GM23248 (cell line): ENCODE measurements around the gene ZDHHC22. TPM values are rescaled to one million over a fixed set of nuclear protein-coding genes. Genes with fewer than 3 reads are reported as not detected.
"Not testable (repeated sequence)": the region's sequence is repeated elsewhere in the genome, so short reads cannot be mapped to it uniquely, and the experiment has no call there.

Source experiments
- DNase-seq: peaks from one replicate; pipeline ENCODE4 v3.0.0-alpha.2; 2015
- H2AFZ ChIP-seq: fragments of 200-600 bp; sonication (generic); 2 replicates; pipeline ENCODE4 v1.6.1; 2016; ENCODE audit warnings: antibody characterized with exemption
- H3F3A ChIP-seq: fragments of 200-600 bp; sonication (generic); 2 replicates; pipeline ENCODE4 v1.6.1; 2016; ENCODE audit warnings: mild to moderate bottlenecking, antibody characterized with exemption, mixed run types; ENCODE audit not compliant: insufficient read depth
- H3K27ac ChIP-seq: fragments of 200-600 bp; sonication (generic); 2 replicates; pipeline ENCODE4 v1.5.1; 2016; ENCODE audit warnings: mild to moderate bottlenecking
- H3K27me3 ChIP-seq: fragments of 200-600 bp; sonication (generic); replicated peaks from 2 replicates; pipeline ENCODE4 v1.6.1; 2016; ENCODE audit warnings: mild to moderate bottlenecking; ENCODE audit not compliant: insufficient read depth
- H3K36me3 ChIP-seq: fragments of 200-600 bp; sonication (generic); 2 replicates; pipeline ENCODE4 v1.6.1; 2016; ENCODE audit warnings: low read depth, mild to moderate bottlenecking
- H3K4me1 ChIP-seq: fragments of 200-600 bp; sonication (generic); 2 replicates; pipeline ENCODE4 v1.6.1; 2016; ENCODE audit warnings: mild to moderate bottlenecking; ENCODE audit not compliant: insufficient read depth
- H3K4me2 ChIP-seq: fragments of 200-600 bp; sonication (generic); one replicate; pipeline ENCODE4 v1.6.1; 2016; ENCODE audit warnings: mild to moderate bottlenecking; ENCODE audit not compliant: unreplicated experiment
- H3K4me3 ChIP-seq: fragments of 200-600 bp; sonication (generic); 2 replicates; pipeline ENCODE4 v1.5.1; 2016; ENCODE audit warnings: mild to moderate bottlenecking
- H3K79me2 ChIP-seq: fragments of 200-600 bp; sonication (generic); 2 replicates; pipeline ENCODE4 v1.6.1; 2016; ENCODE audit warnings: mild to moderate bottlenecking; ENCODE audit not compliant: insufficient read depth
- H3K9ac ChIP-seq: fragments of 200-600 bp; sonication (generic); 2 replicates; pipeline ENCODE4 v1.6.1; 2016; ENCODE audit warnings: mild to moderate bottlenecking
- H3K9me2 ChIP-seq: fragments of 200-600 bp; sonication (generic); 2 replicates; pipeline ENCODE4 v1.6.1; 2016; ENCODE audit warnings: mixed run types, mild to moderate bottlenecking, moderate library complexity; ENCODE audit not compliant: insufficient read depth
- H3K9me3 ChIP-seq: fragments of 200-600 bp; sonication (generic); one replicate; pipeline ENCODE4 v1.6.1; 2017; ENCODE audit warnings: low read depth
- H4K20me1 ChIP-seq: fragments of 200-600 bp; sonication (generic); 2 replicates; pipeline ENCODE4 v1.6.0; 2016; ENCODE audit not compliant: insufficient read depth
- EZH2 ChIP-seq: fragments of 200-600 bp; sonication (generic); IDR thresholded peaks from 2 replicates; pipeline ENCODE4 v1.6.1; 2018; ENCODE audit warnings: antibody characterized with exemption, mild to moderate bottlenecking; ENCODE audit not compliant: insufficient read depth, poor library complexity, severe bottlenecking
- EZH2phosphoT487 ChIP-seq: fragments of 200-600 bp; sonication (generic); IDR thresholded peaks from 2 replicates; pipeline ENCODE4 v1.6.1; 2018; ENCODE audit warnings: antibody characterized with exemption, moderate library complexity, mild to moderate bottlenecking, low read depth; ENCODE audit not compliant: insufficient read depth
- WGBS, 2 experiments: methylation state at CpG; one replicate each; pipeline ENCODE4 v1.1.6; 2015 to 2017; ENCODE audit warnings: low lambda C conversion rate in 2 of 2, low coverage in 1 of 2; ENCODE audit errors: missing lambda C conversion rate in 2 of 2; 5-methylcytosine and 5-hydroxymethylcytosine counted together
- in situ Hi-C: fragments of 300-500 bp; cut with MboI; formaldehyde crosslinking; loops from 2 replicates; pipeline ENCODE4 v1.15.0; 2020
- polyA plus RNA-seq: library from polyadenylated mRNA; unstranded; fragments of >200 nt; fragmentation: Nextera tagmentation; extraction: Ambion mirVana; gene quantifications from 2 replicates; pipeline ENCODE4 v1.2.1, GENCODE V29; 2016
- total RNA-seq: library from RNA; depleted of rRNA; stranded (reverse); fragments of >200 nt; shearing (Covaris generic); gene quantifications from 2 replicates; pipeline ENCODE4 v1.2.3, GENCODE V29; 2014

ZDHHC22 gene
- total and polyA plus RNA-seq, 2 experiments from 2014 or later: not detected

DNA sequence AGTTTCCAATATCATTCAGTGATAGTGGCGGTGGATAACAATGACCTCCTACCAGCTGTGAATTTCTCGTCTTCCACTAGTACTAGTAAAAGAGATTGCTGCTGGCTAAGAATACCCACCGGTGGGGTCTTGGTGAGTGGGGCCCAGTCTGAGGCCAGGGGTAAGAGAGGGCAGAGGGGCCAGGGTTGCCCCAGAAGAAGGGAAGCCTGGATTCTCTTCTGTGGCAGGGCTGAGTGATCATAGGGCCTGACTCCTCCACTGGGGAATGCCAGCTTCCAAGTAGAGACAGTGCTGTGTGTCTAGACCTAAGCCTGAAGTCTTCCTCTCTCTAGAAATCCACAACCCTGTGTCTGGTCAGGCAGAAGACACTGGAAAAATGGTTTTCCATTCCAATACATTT is 34.3 kb upstream of the ZDHHC22 start:
- DNase-seq: no peak
- TF ChIP-seq EZH2 (no peak), EZH2phosphoT487 (no peak)
- H3K27ac ChIP-seq: no peak overlapping the region
- H3K9ac ChIP-seq: no peak overlapping the region
- H3K9me2 ChIP-seq: no peaks in the 10 kb centered on the region
- no peaks in the 10 kb centered on the region for H3F3A ChIP-seq
- no peak overlapping the region for H3K4me2 ChIP-seq
- in situ Hi-C loops: no loop called here
- no peaks in the 10 kb centered on the region for H3K9me3 ChIP-seq
- H2AFZ ChIP-seq: no peak overlapping the region
- no peaks in the 10 kb centered on the region for H3K4me1 ChIP-seq
- no peak overlapping the region for H3K4me3 ChIP-seq
- 61% methylated on average over 3 of the region's 3 CpGs for WGBS, 2 experiments
- no peaks in the 10 kb centered on the region for H3K79me2 ChIP-seq
- H4K20me1 ChIP-seq: no peaks in the 10 kb centered on the region
- peaks cover 12% of the 10 kb centered on the region for H3K27me3 ChIP-seq
- no peaks in the 10 kb centered on the region for H3K36me3 ChIP-seq

DNA sequence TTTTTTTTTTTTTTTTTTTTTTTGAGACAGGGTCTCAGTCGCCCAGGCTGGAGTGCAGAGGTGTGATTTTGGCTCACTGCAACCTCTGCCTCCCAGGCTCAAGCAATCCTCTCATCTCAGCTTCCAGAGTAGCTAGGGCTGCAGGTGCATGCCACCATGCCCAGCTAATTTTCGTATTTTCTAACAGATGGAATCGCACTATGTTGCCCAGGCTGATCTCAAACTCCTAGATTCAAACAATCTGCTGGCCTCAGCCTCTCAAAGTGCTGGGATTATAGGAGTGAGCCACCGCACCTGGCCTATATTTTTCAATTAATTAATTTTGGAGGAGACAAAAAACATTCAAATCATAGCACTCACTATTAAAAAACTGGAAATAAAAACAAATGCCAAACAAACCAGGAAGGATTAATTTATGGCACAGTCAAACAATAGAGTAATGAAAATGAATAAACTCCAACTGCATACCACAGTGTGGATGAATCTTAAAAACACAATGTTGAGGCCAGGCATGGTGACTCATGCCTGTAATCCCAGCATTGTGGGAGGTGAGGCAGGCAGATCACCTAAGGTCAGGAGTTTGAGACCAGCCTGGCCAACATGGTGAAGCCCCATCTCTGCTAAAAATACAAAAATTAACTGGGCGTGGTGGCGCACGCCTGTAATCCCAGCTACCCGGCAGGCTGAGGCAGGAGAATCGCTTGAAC is 32.5 kb upstream of the ZDHHC22 start:
- 60 to 70% methylated on average over 8 to 9 of the region's 9 CpGs for whole genome bisulfite sequencing, 2 experiments
- H3K4me1 ChIP-seq, H4K20me1 ChIP-seq, H3K27me3 ChIP-seq, H3K9me2 ChIP-seq, H3K36me3 ChIP-seq, H3K79me2 ChIP-seq, H3K9ac ChIP-seq, H2AFZ ChIP-seq, H3F3A ChIP-seq, H3K9me3 ChIP-seq, H3K4me2 ChIP-seq, H3K27ac ChIP-seq, H3K4me3 ChIP-seq, in situ Hi-C loops: not testable (repeated sequence)
- peak; percentile 33 for DNase-seq

GRCh38 chr14:77172916-77173315 is 31.3 kb upstream of the ZDHHC22 start:
- H3K9me2 ChIP-seq: no peaks in the 10 kb centered on the region
- H3K27ac ChIP-seq: no peak overlapping the region
- peaks cover 4% of the 10 kb centered on the region for H3K9me3 ChIP-seq
- no peak overlapping the region for H3K4me3 ChIP-seq
- in situ Hi-C loops: no loop called here
- WGBS, 2 experiments: 19 to 24% methylated on average over 5 of the region's 5 CpGs
- H3K9ac ChIP-seq: no peak overlapping the region
- H3F3A ChIP-seq: no peaks in the 10 kb centered on the region
- TF ChIP-seq EZH2phosphoT487: no peak
- no peak for TF ChIP-seq EZH2
- DNase-seq: no peak
- no peak overlapping the region for H2AFZ ChIP-seq
- no peaks in the 10 kb centered on the region for H3K4me1 ChIP-seq
- H3K36me3 ChIP-seq: no peaks in the 10 kb centered on the region
- H3K27me3 ChIP-seq: peaks cover 8% of the 10 kb centered on the region
- H4K20me1 ChIP-seq: no peaks in the 10 kb centered on the region
- no peak overlapping the region for H3K4me2 ChIP-seq
- no peaks in the 10 kb centered on the region for H3K79me2 ChIP-seq

- no peak overlapping the region for H3K9ac ChIP-seq
- no peak for TF ChIP-seq EZH2phosphoT487
- no peaks in the 10 kb centered on the region for H4K20me1 ChIP-seq
- no peak overlapping the region for H3K4me3 ChIP-seq
- peaks cover 4% of the 10 kb centered on the region for H3K9me3 ChIP-seq
- WGBS, 2 experiments: 7 to 9% methylated on average over 3 of the region's 3 CpGs
- no peak overlapping the region for H3K4me2 ChIP-seq
- no peaks in the 10 kb centered on the region for H3K9me2 ChIP-seq
- no peaks in the 10 kb centered on the region for H3K4me1 ChIP-seq
- no peak overlapping the region for H3K27ac ChIP-seq
- peaks cover 8% of the 10 kb centered on the region for H3K27me3 ChIP-seq
- in situ Hi-C loops: no loop called here
- H3K79me2 ChIP-seq: no peaks in the 10 kb centered on the region
- no peak overlapping the region for H2AFZ ChIP-seq
- no peaks in the 10 kb centered on the region for H3F3A ChIP-seq
- no peak for DNase-seq
- H3K36me3 ChIP-seq: no peaks in the 10 kb centered on the region
Measured at GRCh38 chr14:77170045-77170444, 28.5 kb upstream of the ZDHHC22 start.

GRCh38 chr14:77161011-77161410 is 19.4 kb upstream of the ZDHHC22 start:
- in situ Hi-C loops: no loop called here
- Histone ChIP-seq H3K4me3 (no peak overlapping the region), H3K9me3 (no peaks in the 10 kb centered on the region), H3K36me3 (no peaks in the 10 kb centered on the region), H3K4me2 (no peak overlapping the region), H4K20me1 (no peaks in the 10 kb centered on the region), H3K9ac (no peak overlapping the region), H2AFZ (no peak overlapping the region), H3F3A (no peaks in the 10 kb centered on the region), H3K9me2 (no peaks in the 10 kb centered on the region), H3K79me2 (no peaks in the 10 kb centered on the region), H3K27me3 (peaks cover 3% of the 10 kb centered on the region; the same call in 1 of the 2 replicates), H3K4me1 (no peaks in the 10 kb centered on the region), H3K27ac (no peak overlapping the region)
- TF ChIP-seq EZH2: no peak
- no peak for TF ChIP-seq EZH2phosphoT487
- no peak for DNase-seq
- 54 to 55% methylated on average over 4 of the region's 4 CpGs for WGBS, 2 experiments
